GM12878 (cell line): ENCODE measurements around the gene TBL1XR1. TPM values are rescaled to one million over a fixed set of nuclear protein-coding genes. Genes with fewer than 3 reads are reported as not detected.

ENCODE experiments used
- ATAC-seq: fragments of 200-7000 bp; cut with Tn5 transposase; 3 replicates; pipeline ENCODE4 v1.9.1; 2020; ENCODE audit warnings: mild to moderate bottlenecking, moderate library complexity
- BruUV-seq: library from RNA; stranded (reverse); fragments of 400-500 nt; replicated peaks from 2 replicates; lab custom pipeline; 2021; lab: Mats Ljungman, UMichigan
- CTCF ChIA-PET: fragments of 300-600 bp; sonication (Branson Sonifier 250); formaldehyde crosslinking; extraction: SDS; loops from one replicate; lab custom pipeline; 2021; ENCODE audit warnings: inconsistent platforms; lab: Yijun Ruan, JAX
- POLR2A ChIA-PET: fragments of 350-600 bp; formaldehyde crosslinking; extraction: SDS; loops from one replicate; lab custom pipeline; 2021; ENCODE audit warnings: inconsistent platforms; lab: Charles Lee
- RAD21 ChIA-PET: fragments of 300-600 bp; sonication (Branson Sonifier 250); formaldehyde crosslinking; loops from one replicate; lab custom pipeline; 2023; ENCODE audit warnings: antibody characterized with exemption; ENCODE audit not compliant: unreplicated experiment; lab: Charles Lee
- SMC1A ChIA-PET: fragments of 300-600 bp; sonication (Branson Sonifier 250); formaldehyde crosslinking; loops from one replicate; lab custom pipeline; 2023; ENCODE audit not compliant: unreplicated experiment, uncharacterized antibody; lab: Charles Lee
- DNase-seq: peaks from one replicate; pipeline ENCODE4 v3.0.0-alpha.2; 2011; ENCODE audit warnings: low read depth, low spot score
- FAIRE-seq: peaks from 3 replicates; lab custom pipeline; 2011; peaks lifted over from hg19 to GRCh38; lab: Jason Lieb, UNC
- H2AFZ ChIP-seq: 2 replicates; pipeline ENCODE4 v1.6.0; 2011; ENCODE audit warnings: low read depth, low read length, control low read depth; ENCODE audit not compliant: control insufficient read depth
- H3K27ac ChIP-seq: 2 replicates; pipeline ENCODE4 v1.5.1; 2011; ENCODE audit warnings: control low read depth; ENCODE audit not compliant: control insufficient read depth, insufficient read depth
- H3K27me3 ChIP-seq, 2 experiments: replicated peaks in 1 of 2; 2 replicates each; pipeline versions ENCODE4 v1.6.0 to v1.6.1; 2011; ENCODE audit warnings: low read length in 1 of 2; ENCODE audit not compliant: control insufficient read depth in 2 of 2, insufficient read depth in 2 of 2
- H3K36me3 ChIP-seq, 2 experiments: 2 replicates each; pipeline ENCODE4 v1.5.1; 2011; ENCODE audit warnings: low read length in 1 of 2; ENCODE audit not compliant: control insufficient read depth in 2 of 2, insufficient read depth in 2 of 2
- H3K4me1 ChIP-seq: 2 replicates; pipeline ENCODE4 v1.6.1; 2011; ENCODE audit warnings: mild to moderate bottlenecking, low read length, moderate library complexity, mixed read lengths; ENCODE audit not compliant: control insufficient read depth, insufficient read depth
- H3K4me2 ChIP-seq: 2 replicates; pipeline ENCODE4 v1.6.0; 2011; ENCODE audit warnings: control low read depth; ENCODE audit not compliant: control insufficient read depth, insufficient read depth
- H3K4me3 ChIP-seq: fragments of 200-600 bp; sonication (generic); 2 replicates; pipeline ENCODE4 v1.5.1; 2016
- H3K79me2 ChIP-seq: 2 replicates; pipeline ENCODE4 v1.6.0; 2011; ENCODE audit warnings: low read length; ENCODE audit not compliant: control insufficient read depth, insufficient read depth
- H3K9ac ChIP-seq: 2 replicates; pipeline ENCODE4 v1.8.0; 2011; ENCODE audit warnings: low read length, control low read depth, mixed read lengths; ENCODE audit not compliant: control insufficient read depth, insufficient read depth
- H3K9me3 ChIP-seq: replicated peaks from 3 replicates; pipeline ENCODE4 v1.5.1; 2011; ENCODE audit warnings: mild to moderate bottlenecking, low read length; ENCODE audit not compliant: control insufficient read depth, insufficient read depth
- H4K20me1 ChIP-seq: 2 replicates; pipeline ENCODE4 v1.6.0; 2011; ENCODE audit not compliant: control insufficient read depth, insufficient read depth
- CHD2 ChIP-seq: IDR thresholded peaks from 2 replicates; pipeline ENCODE4 v1.6.1; 2011; ENCODE audit warnings: low read depth, low read length, improper control_type of control experiment, borderline replicate concordance
- E2F8 ChIP-seq: fragments of 450-650 bp; IDR thresholded peaks from 2 replicates; pipeline ENCODE4 v1.6.1; 2018; ENCODE audit warnings: mild to moderate bottlenecking, low read depth, moderate library complexity; ENCODE audit not compliant: partially characterized antibody
- HDAC2 ChIP-seq: fragments of 200-600 bp; sonication (generic); IDR thresholded peaks from 2 replicates; pipeline ENCODE4 v1.6.1; 2017
- HDAC6 ChIP-seq: fragments of 200-600 bp; sonication (generic); IDR thresholded peaks from one replicate; pipeline ENCODE4 v1.8.0; 2017; ENCODE audit warnings: antibody characterized with exemption; ENCODE audit not compliant: unreplicated experiment
- NR2C2 ChIP-seq: IDR thresholded peaks from 2 replicates; pipeline ENCODE4 v1.6.1; 2011; ENCODE audit warnings: borderline replicate concordance, low read depth; ENCODE audit not compliant: control insufficient read depth, insufficient read length
- SUZ12 ChIP-seq: fragments of 200-600 bp; sonication (generic); IDR thresholded peaks from one replicate; pipeline ENCODE4 v1.6.1; 2018; ENCODE audit warnings: antibody characterized with exemption, mild to moderate bottlenecking; ENCODE audit not compliant: unreplicated experiment
- YY1 ChIP-seq: IDR thresholded peaks from 2 replicates; pipeline ENCODE4 v1.6.1; 2011; ENCODE audit warnings: low read depth, mild to moderate bottlenecking, low read length
- ZNF24 ChIP-seq: fragments of 450-650 bp; IDR thresholded peaks from 2 replicates; pipeline ENCODE4 v1.6.1; 2017; ENCODE audit warnings: antibody characterized with exemption, mild to moderate bottlenecking
- WGBS: methylation state at CpG from one replicate; pipeline ENCODE4 v1.1.6; 2016; ENCODE audit warnings: low lambda C conversion rate; ENCODE audit not compliant: insufficient replicate concordance, insufficient coverage; ENCODE audit errors: missing lambda C conversion rate; 5-methylcytosine and 5-hydroxymethylcytosine counted together
- in situ Hi-C: fragments of 300-500 bp; cut with MboI; formaldehyde crosslinking; loops from 9 replicates; pipeline ENCODE4 v1.14.3; 2018; ENCODE audit warnings: mixed read lengths
- intact Hi-C: fragments of 100-400 bp; cut with micrococcal nuclease; formaldehyde crosslinking; loops from one replicate; pipeline ENCODE4 v1.14.2; 2022; ENCODE audit not compliant: unreplicated experiment
- polyA plus RNA-seq, 11 experiments: library from polyadenylated mRNA; depleted of rRNA in 4 of 11; unstranded in 6 of 11; stranded (reverse) in 5 of 11; fragments of >200 nt; fragmentation: Nextera tagmentation in 4 of 11; fragmentation: Illumina TruSeq in 1 of 11; extraction: Ambion mirVana in 4 of 11; extraction: Trizol in 1 of 11; gene quantifications; 1 replicate in 1 of 11; 2 replicates in 10 of 11; pipeline versions ENCODE4 v1.2.1 to v1.2.3, GENCODE V29; 2011 to 2016; ENCODE audit warnings: inconsistent platforms in 2 of 11, missing spikeins in 2 of 11, low read depth in 1 of 11
- total RNA-seq, 4 experiments: library from RNA; depleted of rRNA in 3 of 4; stranded (reverse); fragments of >200 nt in 3 of 4; fragmentation: Illumina TruSeq in 1 of 4; extraction: Trizol in 1 of 4; gene quantifications; 2 replicates each; pipeline versions ENCODE4 v1.2.1 to v1.2.3, GENCODE V29; 2013 to 2021
- TF ChIP-seq, protein P1 (sequence below): IDR thresholded peaks from 2 replicates; pipeline ENCODE4 v1.6.1; 2012; ENCODE audit warnings: low read depth, low read length, improper control_type of control experiment
- TF ChIP-seq, protein P2 (sequence below): IDR thresholded peaks from 2 replicates; pipeline ENCODE4 v1.6.1; 2012; ENCODE audit warnings: improper control_type of control experiment, low read depth, low read length; ENCODE audit not compliant: insufficient replicate concordance

The TBL1XR1 gene
- total and polyA plus RNA-seq, 10 of the 15 experiments (the other 5 are each of a cell fraction or from before 2014, with no cell fraction given): 13.0 to 115 (median 60.4) TPM

DNA sequence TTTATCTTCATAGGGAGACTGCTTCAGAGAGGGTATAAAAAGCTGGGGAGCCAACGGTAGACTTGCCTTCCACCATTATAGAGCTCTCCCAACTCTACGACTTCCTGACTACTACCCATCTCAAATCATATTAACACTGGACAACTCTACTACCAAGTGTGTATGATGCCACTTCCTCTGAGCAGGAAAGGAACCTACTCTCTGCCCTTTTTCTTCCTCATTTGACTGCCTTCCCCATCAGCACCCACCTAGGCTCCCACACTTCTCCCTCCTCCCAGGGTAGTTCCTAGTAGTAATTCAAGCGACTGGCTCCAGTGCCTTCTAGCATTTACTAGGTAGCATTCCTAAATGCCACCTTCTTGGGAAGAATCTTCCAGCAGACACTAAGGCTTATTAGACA lies 24.5 kb upstream of the TBL1XR1 start (continued):
- TF ChIP-seq, protein P1, sequence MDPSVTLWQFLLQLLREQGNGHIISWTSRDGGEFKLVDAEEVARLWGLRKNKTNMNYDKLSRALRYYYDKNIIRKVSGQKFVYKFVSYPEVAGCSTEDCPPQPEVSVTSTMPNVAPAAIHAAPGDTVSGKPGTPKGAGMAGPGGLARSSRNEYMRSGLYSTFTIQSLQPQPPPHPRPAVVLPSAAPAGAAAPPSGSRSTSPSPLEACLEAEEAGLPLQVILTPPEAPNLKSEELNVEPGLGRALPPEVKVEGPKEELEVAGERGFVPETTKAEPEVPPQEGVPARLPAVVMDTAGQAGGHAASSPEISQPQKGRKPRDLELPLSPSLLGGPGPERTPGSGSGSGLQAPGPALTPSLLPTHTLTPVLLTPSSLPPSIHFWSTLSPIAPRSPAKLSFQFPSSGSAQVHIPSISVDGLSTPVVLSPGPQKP: no peak
- TF ChIP-seq ZNF24 (no peak), YY1 (no peak), CHD2 (no peak), HDAC2 (no peak), SUZ12 (no peak), NR2C2 (no peak), E2F8 (no peak)
- TF ChIP-seq, all 136 proteins: peak for 0

DNA sequence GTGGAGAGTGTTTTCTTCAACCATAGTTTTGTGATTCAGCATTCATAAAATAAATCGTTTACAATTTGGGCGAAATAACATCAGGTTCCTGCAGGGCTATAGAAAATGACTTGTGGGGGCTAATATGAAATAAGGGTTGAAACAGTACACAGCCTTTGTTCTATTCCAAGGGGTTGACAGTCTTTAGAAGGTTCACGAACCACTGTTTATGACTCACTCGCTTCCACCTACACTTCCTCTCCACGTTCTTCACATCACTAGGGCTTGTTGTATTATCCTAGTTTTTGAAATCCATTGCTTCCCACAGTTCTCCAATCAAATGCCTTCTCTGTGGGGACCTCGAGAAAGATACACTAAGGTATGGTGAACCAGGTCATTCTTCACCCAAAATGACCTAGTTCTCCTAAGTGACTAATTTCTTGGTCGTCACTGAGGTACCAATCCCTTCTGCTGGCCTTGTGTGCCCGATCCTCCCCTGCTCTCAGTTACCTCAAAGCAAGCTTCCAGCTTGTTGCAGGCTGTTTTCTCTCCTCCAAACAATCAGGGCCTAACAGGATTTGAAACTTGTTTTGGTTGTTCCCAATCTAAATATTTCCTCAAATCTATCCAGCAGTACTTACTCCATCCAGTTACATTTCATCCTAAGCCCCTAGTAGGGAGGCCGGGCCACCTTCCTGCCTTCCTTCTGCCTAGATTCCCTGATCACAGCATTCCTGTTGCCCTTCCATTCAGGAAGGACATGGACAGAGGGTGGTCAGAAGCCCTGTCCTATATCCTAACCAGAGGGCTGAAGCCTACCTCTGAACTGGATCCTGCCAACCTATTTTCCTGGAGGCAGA lies 23.1 kb upstream of the TBL1XR1 start:
- H2AFZ ChIP-seq: no peak overlapping the region
- ChIA-PET CTCF (no interaction called here), RAD21 (no interaction called here), POLR2A (no interaction called here), SMC1A (interaction anchor here (0.7 to 1.3 kb wide), 2 partner anchors 10 to 474 kb away, joined by 4 to 5 read pairs; no protein-coding TSS in a partner anchor)
- H3K36me3 ChIP-seq: no peaks in the 10 kb centered on the region
- intact Hi-C loops (no loop called here), in situ Hi-C loops (no loop called here)
- ATAC-seq (no peak), FAIRE-seq (no peak), DNase-seq (no peak)
- BruUV-seq: no TSS peak
- no peak overlapping the region for H3K4me2 ChIP-seq
- no peak overlapping the region for H3K4me3 ChIP-seq
- no peak overlapping the region for H3K9ac ChIP-seq
- no peaks in the 10 kb centered on the region for H3K9me3 ChIP-seq
- no peaks in the 10 kb centered on the region for H4K20me1 ChIP-seq
- no peaks in the 10 kb centered on the region for H3K79me2 ChIP-seq
- H3K4me1 ChIP-seq: no peaks in the 10 kb centered on the region
- WGBS: 53% methylated on average over 9 of the region's 9 CpGs
- TF ChIP-seq, protein P2, sequence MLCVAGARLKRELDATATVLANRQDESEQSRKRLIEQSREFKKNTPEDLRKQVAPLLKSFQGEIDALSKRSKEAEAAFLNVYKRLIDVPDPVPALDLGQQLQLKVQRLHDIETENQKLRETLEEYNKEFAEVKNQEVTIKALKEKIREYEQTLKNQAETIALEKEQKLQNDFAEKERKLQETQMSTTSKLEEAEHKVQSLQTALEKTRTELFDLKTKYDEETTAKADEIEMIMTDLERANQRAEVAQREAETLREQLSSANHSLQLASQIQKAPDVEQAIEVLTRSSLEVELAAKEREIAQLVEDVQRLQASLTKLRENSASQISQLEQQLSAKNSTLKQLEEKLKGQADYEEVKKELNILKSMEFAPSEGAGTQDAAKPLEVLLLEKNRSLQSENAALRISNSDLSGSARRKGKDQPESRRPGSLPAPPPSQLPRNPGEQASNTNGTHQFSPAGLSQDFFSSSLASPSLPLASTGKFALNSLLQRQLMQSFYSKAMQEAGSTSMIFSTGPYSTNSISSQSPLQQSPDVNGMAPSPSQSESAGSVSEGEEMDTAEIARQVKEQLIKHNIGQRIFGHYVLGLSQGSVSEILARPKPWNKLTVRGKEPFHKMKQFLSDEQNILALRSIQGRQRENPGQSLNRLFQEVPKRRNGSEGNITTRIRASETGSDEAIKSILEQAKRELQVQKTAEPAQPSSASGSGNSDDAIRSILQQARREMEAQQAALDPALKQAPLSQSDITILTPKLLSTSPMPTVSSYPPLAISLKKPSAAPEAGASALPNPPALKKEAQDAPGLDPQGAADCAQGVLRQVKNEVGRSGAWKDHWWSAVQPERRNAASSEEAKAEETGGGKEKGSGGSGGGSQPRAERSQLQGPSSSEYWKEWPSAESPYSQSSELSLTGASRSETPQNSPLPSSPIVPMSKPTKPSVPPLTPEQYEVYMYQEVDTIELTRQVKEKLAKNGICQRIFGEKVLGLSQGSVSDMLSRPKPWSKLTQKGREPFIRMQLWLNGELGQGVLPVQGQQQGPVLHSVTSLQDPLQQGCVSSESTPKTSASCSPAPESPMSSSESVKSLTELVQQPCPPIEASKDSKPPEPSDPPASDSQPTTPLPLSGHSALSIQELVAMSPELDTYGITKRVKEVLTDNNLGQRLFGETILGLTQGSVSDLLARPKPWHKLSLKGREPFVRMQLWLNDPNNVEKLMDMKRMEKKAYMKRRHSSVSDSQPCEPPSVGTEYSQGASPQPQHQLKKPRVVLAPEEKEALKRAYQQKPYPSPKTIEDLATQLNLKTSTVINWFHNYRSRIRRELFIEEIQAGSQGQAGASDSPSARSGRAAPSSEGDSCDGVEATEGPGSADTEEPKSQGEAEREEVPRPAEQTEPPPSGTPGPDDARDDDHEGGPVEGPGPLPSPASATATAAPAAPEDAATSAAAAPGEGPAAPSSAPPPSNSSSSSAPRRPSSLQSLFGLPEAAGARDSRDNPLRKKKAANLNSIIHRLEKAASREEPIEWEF: no peak
- no peak for TF ChIP-seq HDAC6
- H3K27me3 ChIP-seq: no peaks in the 10 kb centered on the region
- no peak overlapping the region for H3K27ac ChIP-seq
